Measurements from ENCODE around the gene CHST6. TPM values are rescaled to one million over a fixed set of nuclear protein-coding genes. Genes with fewer than 3 reads are reported as not detected.
"Not testable (repeated sequence)": the region's sequence is repeated elsewhere in the genome, so short reads cannot be mapped to it uniquely, and the experiment has no call there.

CHST6 gene
- total RNA-seq, 2 experiments from 2014 or later, result not detected

- Mint-ChIP-seq H3K36me3 (ENCODE audit: low read depth) (no peaks in the 10 kb centered on the region), H3K4me3 (no peak overlapping the region), H3K27me3 (no peaks in the 10 kb centered on the region), H3K4me1 (ENCODE audit: low read depth) (no peaks in the 10 kb centered on the region), H3K27ac (no peak overlapping the region), H3K9me3 (no peaks in the 10 kb centered on the region)
- TF ChIP-seq, protein P1, sequence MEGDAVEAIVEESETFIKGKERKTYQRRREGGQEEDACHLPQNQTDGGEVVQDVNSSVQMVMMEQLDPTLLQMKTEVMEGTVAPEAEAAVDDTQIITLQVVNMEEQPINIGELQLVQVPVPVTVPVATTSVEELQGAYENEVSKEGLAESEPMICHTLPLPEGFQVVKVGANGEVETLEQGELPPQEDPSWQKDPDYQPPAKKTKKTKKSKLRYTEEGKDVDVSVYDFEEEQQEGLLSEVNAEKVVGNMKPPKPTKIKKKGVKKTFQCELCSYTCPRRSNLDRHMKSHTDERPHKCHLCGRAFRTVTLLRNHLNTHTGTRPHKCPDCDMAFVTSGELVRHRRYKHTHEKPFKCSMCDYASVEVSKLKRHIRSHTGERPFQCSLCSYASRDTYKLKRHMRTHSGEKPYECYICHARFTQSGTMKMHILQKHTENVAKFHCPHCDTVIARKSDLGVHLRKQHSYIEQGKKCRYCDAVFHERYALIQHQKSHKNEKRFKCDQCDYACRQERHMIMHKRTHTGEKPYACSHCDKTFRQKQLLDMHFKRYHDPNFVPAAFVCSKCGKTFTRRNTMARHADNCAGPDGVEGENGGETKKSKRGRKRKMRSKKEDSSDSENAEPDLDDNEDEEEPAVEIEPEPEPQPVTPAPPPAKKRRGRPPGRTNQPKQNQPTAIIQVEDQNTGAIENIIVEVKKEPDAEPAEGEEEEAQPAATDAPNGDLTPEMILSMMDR (IDR thresholded peaks at IDR 0.05), result no peak
- no peak for DNase-seq
- ChIA-PET CTCF (interaction anchor here (0.8 kb wide), 1 partner anchor 13 kb away, joined by 3 read pairs; no protein-coding TSS in a partner anchor), POLR2A (no interaction called here)
- ATAC-seq, result no peak
- intact Hi-C loops (cut with micrococcal nuclease), result no loop called here
Measured at GRCh38 chr16:75529056-75529905, 34.0 kb upstream of the CHST6 start.

DNA sequence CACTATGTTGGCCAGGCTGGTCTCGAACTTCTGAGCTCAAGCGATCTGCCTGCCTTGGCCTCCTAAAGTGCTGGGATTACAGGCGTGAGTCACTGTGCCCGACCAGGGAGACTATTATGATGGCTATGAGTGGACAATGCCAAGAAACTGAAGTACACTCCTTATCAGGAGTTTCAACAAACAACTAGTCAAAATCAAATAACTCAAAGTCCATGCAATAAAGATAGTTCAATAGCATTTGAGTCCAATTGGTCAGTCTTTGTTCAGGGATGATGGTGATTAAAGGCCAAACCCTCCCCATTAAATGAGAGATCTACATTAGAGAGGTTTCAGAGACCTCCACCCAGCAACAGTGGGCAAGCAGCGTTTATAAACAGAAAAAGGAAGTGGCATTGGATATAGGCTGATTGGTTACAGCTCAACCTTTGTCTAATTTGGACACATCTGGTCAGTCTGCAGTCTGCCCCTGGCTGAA lies 32.6 kb upstream of the CHST6 start:
- ATAC-seq (no peak), DNase-seq (no peak)
- POLR2A ChIA-PET, result no interaction called here
- Mint-ChIP-seq H3K27me3 (no peaks in the 10 kb centered on the region), H3K9me3 (no peaks in the 10 kb centered on the region), H3K27ac (no peak overlapping the region), H3K36me3 (ENCODE audit: low read depth) (no peaks in the 10 kb centered on the region), H3K4me3 (no peak overlapping the region), H3K4me1 (ENCODE audit: low read depth) (no peaks in the 10 kb centered on the region)
- intact Hi-C loops (cut with micrococcal nuclease), result no loop called here
- CTCF ChIA-PET, result no interaction called here
- TF ChIP-seq, protein P1 (IDR thresholded peaks at IDR 0.05), result no peak

- POLR2A ChIA-PET, result no interaction called here
- intact Hi-C loops (cut with micrococcal nuclease), result no loop called here
Measured at GRCh38 chr16:75526032-75526790, 31.0 kb upstream of the CHST6 start.

DNA sequence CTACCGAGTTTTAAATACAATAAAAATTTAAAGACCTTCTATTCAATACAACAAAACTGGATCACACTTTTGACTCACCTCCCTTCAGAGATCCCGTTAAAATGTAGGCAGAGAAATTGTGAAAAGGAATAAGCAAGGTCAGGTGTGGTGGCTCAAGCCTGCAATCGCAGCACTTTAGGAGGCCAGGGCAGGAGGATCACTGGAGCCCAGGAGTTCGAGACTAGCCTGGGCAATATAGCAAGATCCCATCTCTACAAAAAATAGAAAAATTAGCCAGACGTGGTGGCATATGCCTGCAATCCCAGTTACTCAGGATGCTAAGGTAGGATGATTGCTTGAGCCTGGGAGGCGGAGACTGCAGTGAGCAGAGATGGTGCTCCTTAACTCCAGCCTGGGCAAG lies 23.9 kb upstream of the CHST6 start:
- no peak for ATAC-seq
- POLR2A ChIA-PET, result no interaction called here

More at GRCh38 chr16:75526032-75526790, 31.0 kb upstream of the CHST6 start:
- DNase-seq (no peak), ATAC-seq (no peak)
- Mint-ChIP-seq H3K27ac (no peak overlapping the region), H3K4me1 (ENCODE audit: low read depth) (no peaks in the 10 kb centered on the region), H3K4me3 (no peak overlapping the region), H3K36me3 (ENCODE audit: low read depth) (no peaks in the 10 kb centered on the region), H3K27me3 (no peaks in the 10 kb centered on the region), H3K9me3 (no peaks in the 10 kb centered on the region)
- TF ChIP-seq, protein P1 (IDR thresholded peaks at IDR 0.05), result no peak
- CTCF ChIA-PET, result interaction anchor here (1.2 kb wide), 1 partner anchor 9 kb away, joined by 3 read pairs; no protein-coding TSS in a partner anchor

GRCh38 chr16:75516189-75516966 lies 21.1 kb upstream of the CHST6 start:
- H3K36me3 Mint-ChIP-seq (ENCODE audit: low read depth); H3K4me1 Mint-ChIP-seq (ENCODE audit: low read depth); H3K9me3 Mint-ChIP-seq; H3K27me3 Mint-ChIP-seq; intact Hi-C loops (cut with micrococcal nuclease): not testable (repeated sequence)
- ATAC-seq (peak; percentile 13), DNase-seq (peak; percentile 36)
- Mint-ChIP-seq H3K4me3 (peak overlapping the region; percentile 91), H3K27ac (peak overlapping the region; percentile 55)
- ChIA-PET POLR2A (interaction anchor here (1.0 to 1.6 kb wide), 4 partner anchors 19 to 107 kb away, joined by 3 to 5 read pairs (median 4); partner anchors contain the start of gene ADAT1), CTCF (interaction anchor here (0.8 to 3.5 kb wide), 32 partner anchors 8 to 282 kb away, joined by 3 to 40 read pairs (median 5); partner anchors contain the start of genes ADAT1, CFDP1, KARS1 and TERF2IP)

More for the DNA sequence above, 23.9 kb upstream of the CHST6 start:
- CTCF ChIA-PET, result interaction anchor here (3.5 kb wide), 1 partner anchor 11 kb away, joined by 14 read pairs; no protein-coding TSS in a partner anchor
- Mint-ChIP-seq H3K9me3 (no peaks in the 10 kb centered on the region), H3K36me3 (ENCODE audit: low read depth) (no peaks in the 10 kb centered on the region), H3K4me3 (no peak overlapping the region), H3K4me1 (ENCODE audit: low read depth) (peaks cover 10% of the 10 kb centered on the region), H3K27me3 (no peaks in the 10 kb centered on the region), H3K27ac (no peak overlapping the region)
- TF ChIP-seq, protein P1 (IDR thresholded peaks at IDR 0.05), result no peak
- intact Hi-C loops (cut with micrococcal nuclease), result no loop called here
- no peak for DNase-seq
